HG02938 (cell line): Measurements from ENCODE around the gene TUBGCP4.
"Not testable (repeated sequence)": the region's sequence is repeated elsewhere in the genome, so short reads cannot be mapped to it uniquely, and the experiment has no call there.

Experiments used
- ATAC-seq: cut with Tn5 transposase; IDR thresholded peaks from one replicate; pipeline ENCODE4 v1.9.1; 2021; ENCODE audit warnings: mild to moderate bottlenecking, moderate library complexity; ENCODE audit not compliant: unreplicated experiment

TUBGCP4 gene

GRCh38 chr15:43370975-43371974 lies at the start of gene TUBGCP4, which contains the start of gene ZSCAN29:
Gene TUBGCP4, plus strand, starts transcription at chr15:43371101. Its CDS starts 254 bp downstream, at chr15:43371355.
Gene ZSCAN29, minus strand, starts transcription at chr15:43371043. Its CDS starts 1,130 bp downstream, at chr15:43369913.
- peak; percentile 70 for ATAC-seq

GRCh38 chr15:43325039-43325684 lies 45.7 kb upstream of the TUBGCP4 start:
- no peak for ATAC-seq

GRCh38 chr15:43329217-43329959 lies 41.5 kb upstream of the TUBGCP4 start:
- ATAC-seq, result no peak

- ATAC-seq, result peak; percentile 86
These were observed 40.7 kb upstream of the TUBGCP4 start, which contains the start of gene LCMT2 for GRCh38 chr15:43329960-43330779. Gene LCMT2, minus strand, starts transcription at chr15:43330573. Its CDS starts 84 bp downstream, at chr15:43330489.

GRCh38 chr15:43330780-43331087 lies 40.2 kb upstream of the TUBGCP4 start:
- no peak for ATAC-seq

GRCh38 chr15:43346305-43346704 lies 24.6 kb upstream of the TUBGCP4 start:
- ATAC-seq, result no peak

GRCh38 chr15:43347114-43347513 lies 23.8 kb upstream of the TUBGCP4 start:
- ATAC-seq, result no peak

GRCh38 chr15:43352693-43353382 lies 18.1 kb upstream of the TUBGCP4 start:
- no peak for ATAC-seq

GRCh38 chr15:43360821-43361220 lies 10.1 kb upstream of the TUBGCP4 start:
- no peak for ATAC-seq

- ATAC-seq, result no peak
These were observed 9.5 kb upstream of the TUBGCP4 start for GRCh38 chr15:43361313-43361903.

- ATAC-seq, result peak; percentile 32
These were observed 459 bp upstream of the TUBGCP4 start for GRCh38 chr15:43370310-43370974.

- ATAC-seq, result no peak
These were observed 5.3 kb downstream of the TUBGCP4 start for GRCh38 chr15:43376017-43376705.

- ATAC-seq, result no peak
These were observed 7.7 kb downstream of the TUBGCP4 start for GRCh38 chr15:43378601-43379000.

GRCh38 chr15:43382310-43382709 lies 11.4 kb downstream of the TUBGCP4 start:
- no peak for ATAC-seq

GRCh38 chr15:43383070-43383469 lies 12.2 kb downstream of the TUBGCP4 start:
- ATAC-seq, result no peak

- no peak for ATAC-seq
These were observed 19.8 kb downstream of the TUBGCP4 start for GRCh38 chr15:43390723-43391122.

GRCh38 chr15:43393592-43393991 lies 22.7 kb downstream of the TUBGCP4 start:
- ATAC-seq, result not testable (repeated sequence)

GRCh38 chr15:43402255-43402654 lies 31.4 kb downstream of the TUBGCP4 start:
- no peak for ATAC-seq
